Lung microvascular endothelial cell (primary cell): ENCODE data around the gene HNRNPK. TPM values are rescaled to one million over a fixed set of nuclear protein-coding genes. Genes with fewer than 3 reads are reported as not detected.
"Not testable (repeated sequence)": the region's sequence is repeated elsewhere in the genome, so short reads cannot be mapped to it uniquely, and the experiment has no call there.

Experiments
- DNase-seq, 2 donors: peaks; one replicate each; pipeline versions ENCODE4 v3.0.0 to v3.0.0-alpha.2; 2010; ENCODE audit warnings: low read depth in 2 of 2
- total RNA-seq: library from RNA; depleted of rRNA; stranded (reverse); fragments of >200 nt; gene quantifications from 2 replicates; pipeline ENCODE4 v1.2.1, GENCODE V29; 2014

HNRNPK gene
- total RNA-seq, 1 donor from 2014 or later = 486 TPM

GRCh38 chr9:83977196-83977595, 2.8 kb downstream of the HNRNPK start:
- no peak for DNase-seq

DNA sequence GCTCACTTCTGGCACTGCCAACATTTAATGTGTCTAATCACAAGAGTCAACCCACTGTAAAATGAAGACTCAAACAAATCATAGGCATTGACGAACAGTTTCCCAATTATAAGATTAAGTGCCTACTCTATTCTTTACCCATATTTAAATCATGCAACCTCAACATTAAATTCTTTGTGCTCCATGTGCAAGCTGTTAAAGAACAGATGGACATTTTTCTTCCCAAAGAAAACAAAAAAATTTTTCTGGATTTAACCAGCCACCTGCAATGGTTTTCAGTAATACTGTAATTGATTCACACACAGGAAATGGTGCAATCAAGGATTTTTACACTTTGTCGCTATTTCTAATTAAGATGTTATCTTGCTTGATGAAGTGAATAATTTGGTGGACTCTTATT, 3.6 kb downstream of the HNRNPK start:
- no peak for DNase-seq

- DNase-seq = no peak
These were observed 4.7 kb downstream of the HNRNPK start for GRCh38 chr9:83975300-83975699.

- no peak for DNase-seq
These were observed 7.7 kb downstream of the HNRNPK start for GRCh38 chr9:83972286-83972685.

DNA sequence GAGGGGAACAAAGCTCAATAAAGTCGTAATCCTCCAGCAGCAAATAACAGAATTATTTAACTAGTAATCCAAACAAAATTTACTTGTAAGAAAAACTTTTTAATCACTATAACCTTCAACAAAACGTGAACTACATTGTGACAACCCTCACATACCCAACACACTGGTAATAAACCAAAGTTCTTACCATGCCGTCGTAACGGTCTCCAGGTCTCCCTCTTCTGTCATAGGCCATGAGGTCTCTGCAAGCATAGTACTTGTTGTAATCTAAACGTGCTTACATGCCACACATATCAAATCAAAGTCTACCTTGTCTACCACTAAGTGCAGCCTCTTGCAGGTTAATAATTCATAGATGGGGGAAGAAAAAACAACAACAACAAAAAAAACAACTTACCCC, 8.5 kb downstream of the HNRNPK start:
- no peak for DNase-seq

- no peak for DNase-seq
These were observed 10.4 kb downstream of the HNRNPK start for GRCh38 chr9:83969602-83970001.

GRCh38 chr9:83967073-83967472, 12.9 kb downstream of the HNRNPK start:
- no peak for DNase-seq

DNA sequence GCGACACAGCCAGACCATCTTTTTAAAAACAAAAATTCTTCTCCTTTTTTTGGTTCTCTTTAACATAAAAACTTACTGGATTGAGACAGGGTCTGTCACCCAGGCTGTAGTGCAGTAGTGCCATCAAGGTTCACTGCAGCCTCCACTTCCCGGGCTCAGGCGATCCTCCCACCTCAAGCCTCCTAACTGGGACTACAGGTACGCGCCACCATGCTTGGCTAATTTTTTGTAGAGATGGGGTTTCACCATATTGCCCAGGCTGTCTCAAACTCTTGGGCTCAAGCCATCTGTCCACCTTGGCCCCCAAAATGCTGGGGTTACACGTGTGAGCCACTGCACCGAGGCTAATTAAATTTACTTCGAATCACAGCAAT, 13.8 kb downstream of the HNRNPK start:
- DNase-seq = no peak

GRCh38 chr9:83965350-83966208, 14.4 kb downstream of the HNRNPK start:
- no peak for DNase-seq

- no peak for DNase-seq
These were observed 15.1 kb downstream of the HNRNPK start for GRCh38 chr9:83964973-83965349.

GRCh38 chr9:83962165-83962564, 17.9 kb downstream of the HNRNPK start:
- no peak for DNase-seq

DNA sequence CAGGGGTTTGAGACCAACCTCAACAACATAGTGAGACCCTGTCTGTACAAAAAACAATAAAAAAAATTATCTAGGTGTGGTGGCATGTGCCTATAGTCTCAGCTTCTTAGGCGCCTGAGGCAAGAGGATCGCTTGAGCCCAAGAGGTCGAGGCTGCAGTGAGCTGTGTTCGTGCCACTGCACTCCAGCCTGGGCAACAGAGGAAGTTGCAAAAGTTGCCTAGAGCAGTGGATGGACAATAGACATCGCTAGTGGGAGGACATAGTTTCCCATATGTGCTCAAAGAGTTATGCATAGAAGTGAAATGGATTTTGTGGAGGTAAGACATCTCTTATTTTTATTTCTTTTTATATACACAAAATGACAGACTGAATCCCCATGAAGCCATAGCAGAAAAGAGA, 19.0 kb downstream of the HNRNPK start:
- no peak for DNase-seq

- DNase-seq = no peak
These were observed 21.0 kb downstream of the HNRNPK start for GRCh38 chr9:83959061-83959460.

GRCh38 chr9:83957248-83957513, 22.8 kb downstream of the HNRNPK start:
- no peak for DNase-seq

GRCh38 chr9:83956436-83957247, 23.4 kb downstream of the HNRNPK start:
- peak; percentile 33 to 42 for DNase-seq

- DNase-seq = no peak
These were observed 24.0 kb downstream of the HNRNPK start for GRCh38 chr9:83956086-83956435.

DNA sequence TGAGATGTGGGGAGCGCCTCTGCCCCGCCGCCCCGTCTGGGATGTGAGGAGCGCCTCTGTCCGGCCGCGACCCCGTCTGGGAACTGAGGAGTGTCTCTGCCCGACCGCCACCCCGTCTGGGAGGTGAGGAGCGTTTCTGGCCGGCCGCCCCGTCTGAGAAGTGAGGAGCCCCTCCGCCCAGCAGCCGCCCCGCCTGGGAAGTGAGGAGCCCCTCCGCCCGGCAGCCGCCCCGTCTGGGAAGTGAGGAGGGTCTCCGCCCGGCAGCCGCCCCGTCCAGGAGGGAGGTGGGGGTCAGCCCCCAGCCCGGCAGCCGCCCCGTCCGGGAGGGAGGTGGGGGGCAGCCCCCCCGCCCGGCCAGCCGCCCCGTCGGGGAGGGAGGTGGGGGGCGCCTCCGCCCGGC, 31.9 kb downstream of the HNRNPK start:
- not testable (repeated sequence) for DNase-seq

DNA sequence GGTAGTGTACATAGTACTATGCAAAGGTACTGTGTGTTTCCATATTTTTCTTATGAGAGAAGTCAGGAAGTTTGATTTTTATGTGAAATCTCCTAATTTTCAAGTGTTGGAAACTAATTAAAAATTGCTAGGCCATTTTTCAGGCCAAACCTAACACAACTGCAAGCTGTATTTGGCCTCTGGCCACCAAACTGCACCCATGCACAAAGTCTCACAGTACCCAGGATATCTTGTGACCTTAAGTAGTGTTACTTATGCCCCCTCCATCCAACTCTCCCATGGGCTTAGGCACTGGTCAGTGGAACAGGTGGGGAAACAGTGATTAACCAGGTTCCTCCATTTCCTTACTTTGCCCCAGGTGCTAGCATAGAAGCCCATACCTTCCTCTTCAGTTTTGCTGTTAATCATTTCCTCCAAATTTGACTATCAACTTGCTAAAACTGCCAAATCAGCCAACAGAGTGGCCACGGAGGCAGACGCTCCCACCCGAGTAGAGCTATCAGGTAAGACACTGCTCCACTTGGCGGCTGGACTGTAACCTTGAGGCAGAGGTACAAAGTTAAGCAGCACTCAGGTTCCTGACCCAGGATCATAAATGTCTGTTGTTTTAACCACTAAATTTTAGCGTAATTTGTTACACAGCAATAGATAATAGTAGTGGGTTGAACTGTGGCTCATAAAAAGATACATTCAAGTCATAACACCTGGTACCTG, 39.3 kb downstream of the HNRNPK start:
- DNase-seq = no peak

GRCh38 chr9:83937861-83938455, 42.1 kb downstream of the HNRNPK start:
- peak; percentile 66 to 76 for DNase-seq

- no peak for DNase-seq
These were observed 43.5 kb downstream of the HNRNPK start for GRCh38 chr9:83936523-83936922.

- DNase-seq = peak in 1 of 2 donors; percentile 40
These were observed 44.6 kb downstream of the HNRNPK start for GRCh38 chr9:83935276-83935935.
